Measurements from ENCODE around the gene OPN1SW. TPM values are rescaled to one million over a fixed set of nuclear protein-coding genes. Genes with fewer than 3 reads are reported as not detected.

The OPN1SW gene
- total and polyA plus RNA-seq, 9 of the 15 experiments (the other 6 are each of a cell fraction or from before 2014, with no cell fraction given) = 0.84 to 1.0 TPM; not detected in 7

GRCh38 chr7:128738570-128739047 is 37.0 kb downstream of the OPN1SW start (continued):
- TF ChIP-seq ZNF398 (CRISPR knock-in tag; IDR thresholded peaks at IDR 0.05) (no peak), TFAM (CRISPR knock-in tag; conservative IDR thresholded peaks at IDR 0.05) (no peak), ID3 (CRISPR knock-in tag; IDR thresholded peaks at IDR 0.05) (no peak), ID3 (tag; IDR thresholded peaks at IDR 0.05) (peak; percentile 30; the same call in 1 of the 2 replicates), ZBED1 (IDR thresholded peaks at IDR 0.05) (no peak), HDAC8 (tag; IDR thresholded peaks at IDR 0.05) (peak; percentile 77), YY1 (IDR thresholded peaks at IDR 0.05; ENCODE audit: borderline replicate concordance in 1 of 3, control insufficient read depth in 1 of 3, extremely low read depth in 1 of 3, insufficient read depth in 3 of 3, insufficient read length in 1 of 3, insufficient replicate concordance in 2 of 3, low read depth in 1 of 3, low read length in 2 of 3) (no peak), RCOR1 (IDR thresholded peaks at IDR 0.05; ENCODE audit: borderline replicate concordance in 1 of 2, low read depth in 2 of 2, low read length in 2 of 2) (peak in 1 of 2 experiments; percentile 69; a peak in 2 of 4 replicates), ASH1L (IDR thresholded peaks at IDR 0.05; ENCODE audit: borderline replicate concordance, low read depth, partially characterized antibody) (no peak), ZNF41 (CRISPR knock-in tag; conservative IDR thresholded peaks at IDR 0.05) (0 out of 2 replicates have a peak, but pooled peaks have one; percentile 25), VEZF1 (CRISPR knock-in tag; IDR thresholded peaks at IDR 0.05) (0 out of 2 replicates have a peak, but pooled peaks have one; percentile 64), MLLT1 (IDR thresholded peaks at IDR 0.05) (peak; percentile 68 to 77; a peak in 3 of 4 replicates), DNMT1 (IDR thresholded peaks at IDR 0.05) (0 out of 2 replicates have a peak, but pooled peaks have one; percentile 54), ETV6 (IDR thresholded peaks at IDR 0.05; ENCODE audit: borderline replicate concordance in 1 of 2, low read depth in 2 of 2, low read length in 1 of 2) (no peak; a peak in 1 of 4 replicates), ETV6 (CRISPR knock-in tag; IDR thresholded peaks at IDR 0.05; ENCODE audit: borderline replicate concordance) (no peak; the same call in 1 of the 2 replicates), HMBOX1 (IDR thresholded peaks at IDR 0.05) (peak; percentile 39; the same call in 1 of the 2 replicates)

Measured in K562 (cell line).